Aorta (tissue), 5 donors: Measurements from ENCODE around the gene DCTN3. TPM values are rescaled to one million over a fixed set of nuclear protein-coding genes. Genes with fewer than 3 reads are reported as not detected.
A peak's percentile ranks its signal among the peaks of the same experiment; 100 is the strongest.

Experiments
- ATAC-seq: fragments of 200-7000 bp; cut with Tn5 transposase; one replicate; pipeline ENCODE4 v1.9.1; 2022; ENCODE audit warnings: moderate library complexity; ENCODE audit not compliant: low FRiP score
- DNase-seq, 2 donors: peaks; one replicate each; pipeline ENCODE4 v3.0.0-alpha.2; 2020
- H3K27ac ChIP-seq, 2 donors: one replicate each; pipeline ENCODE4 v1.5.1; 2013; ENCODE audit warnings: low read length in 2 of 2, mild to moderate bottlenecking in 2 of 2, moderate library complexity in 2 of 2, control low read depth in 1 of 2, inconsistent platforms in 1 of 2, low read depth in 1 of 2
- H3K27me3 ChIP-seq, 2 donors: one replicate each; pipeline ENCODE4 v1.6.1; 2013; ENCODE audit warnings: control low read depth in 1 of 2, low read length in 1 of 2, mild to moderate bottlenecking in 1 of 2, moderate library complexity in 1 of 2; ENCODE audit not compliant: insufficient read depth in 2 of 2, control insufficient read depth in 1 of 2
- H3K36me3 ChIP-seq, 2 donors: one replicate each; pipeline ENCODE4 v1.6.1; 2013; ENCODE audit warnings: control low read depth in 1 of 2, low read length in 1 of 2, mild to moderate bottlenecking in 1 of 2; ENCODE audit not compliant: insufficient read depth in 2 of 2, control insufficient read depth in 1 of 2
- H3K4me1 ChIP-seq, 2 donors: one replicate each; pipeline ENCODE4 v1.6.1; 2013; ENCODE audit warnings: low read length in 2 of 2, control low read depth in 1 of 2, mild to moderate bottlenecking in 1 of 2, moderate library complexity in 1 of 2; ENCODE audit not compliant: insufficient read depth in 2 of 2, control insufficient read depth in 1 of 2
- H3K4me3 ChIP-seq, 2 donors: one replicate each; pipeline ENCODE4 v1.5.1; 2013; ENCODE audit warnings: low read length in 2 of 2, control low read depth in 1 of 2, mild to moderate bottlenecking in 1 of 2
- H3K9me3 ChIP-seq: one replicate; pipeline ENCODE4 v1.6.1; 2013; ENCODE audit warnings: mild to moderate bottlenecking, low read length; ENCODE audit not compliant: control insufficient read depth
- WGBS, 2 donors: extraction: QIAGEN DNeasy Blood & Tissue Kit; methylation state at CpG; one replicate each; pipeline ENCODE4 v1.1.7; 2013; 5-methylcytosine and 5-hydroxymethylcytosine counted together
- intact Hi-C, 2 donors: fragments of 100-400 bp; cut with DNase I; formaldehyde crosslinking; loops; one replicate each; pipeline versions ENCODE4 v1.14.2 to v1.15.0; 2022
- polyA plus RNA-seq, 2 donors: library from polyadenylated mRNA; stranded (reverse); fragments of 200-250 nt; gene quantifications; one replicate each; pipeline ENCODE4 v1.2.3, GENCODE V29; 2013
- total RNA-seq, 2 donors: library from RNA; stranded (reverse); fragmentation: NEBNext Ultra II Directional; extraction: Animal tissue kit (Norgen Biotek cat#: 25700); gene quantifications; one replicate each; pipeline ENCODE4 v1.2.1, GENCODE V29; 2021
- donor health status: healthy with polysubstance abuse.
- donor health status: Bipolar disorder and iron deficiency.
- donor health status: DM: no; HTN: no; CAD: no.
- donor health status: DM: no; HTN: no; CAD: no.
- donor health status: DM: yes; HTN: yes; CAD: no.

DCTN3 gene
- total and polyA plus RNA-seq, 4 donors = 56.7 to 111 (median 83.8) TPM

GRCh38 chr9:34568774-34569173, 51.5 kb downstream of the DCTN3 start:
- intact Hi-C loops = no loop called here
- H3K27me3 ChIP-seq = no peaks in the 10 kb centered on the region
- no peak for DNase-seq
- H3K4me3 ChIP-seq = no peak overlapping the region
- no peaks in the 10 kb centered on the region for H3K9me3 ChIP-seq
- H3K4me1 ChIP-seq = no peaks in the 10 kb centered on the region
- no peak overlapping the region for H3K27ac ChIP-seq
- no peak for ATAC-seq
- WGBS, 2 donors = 72 to 79% methylated on average over 12 of the region's 12 CpGs
- H3K36me3 ChIP-seq = no peaks in the 10 kb centered on the region

GRCh38 chr9:34568133-34568532, 52.2 kb downstream of the DCTN3 start:
- intact Hi-C loops = no loop called here
- 88 to 89% methylated on average over 7 of the region's 7 CpGs for WGBS, 2 donors

GRCh38 chr9:34566972-34567371, 53.3 kb downstream of the DCTN3 start:
- ATAC-seq (no peak), DNase-seq (no peak)
- peaks cover 2% of the 10 kb centered on the region for H3K9me3 ChIP-seq
- H3K27me3 ChIP-seq = no peaks in the 10 kb centered on the region
- H3K4me1 ChIP-seq = no peaks in the 10 kb centered on the region
- H3K27ac ChIP-seq = no peak overlapping the region
- H3K4me3 ChIP-seq = no peak overlapping the region
- intact Hi-C loops = no loop called here
- 86 to 91% methylated on average over 6 of the region's 6 CpGs for WGBS, 2 donors
- no peaks in the 10 kb centered on the region for H3K36me3 ChIP-seq

More at GRCh38 chr9:34568133-34568532, 52.2 kb downstream of the DCTN3 start:
- no peak for ATAC-seq
- no peak for DNase-seq
- H3K9me3 ChIP-seq = no peaks in the 10 kb centered on the region
- H3K4me1 ChIP-seq = no peaks in the 10 kb centered on the region
- no peak overlapping the region for H3K27ac ChIP-seq
- no peak overlapping the region for H3K4me3 ChIP-seq
- H3K36me3 ChIP-seq = no peaks in the 10 kb centered on the region
- no peaks in the 10 kb centered on the region for H3K27me3 ChIP-seq

DNA sequence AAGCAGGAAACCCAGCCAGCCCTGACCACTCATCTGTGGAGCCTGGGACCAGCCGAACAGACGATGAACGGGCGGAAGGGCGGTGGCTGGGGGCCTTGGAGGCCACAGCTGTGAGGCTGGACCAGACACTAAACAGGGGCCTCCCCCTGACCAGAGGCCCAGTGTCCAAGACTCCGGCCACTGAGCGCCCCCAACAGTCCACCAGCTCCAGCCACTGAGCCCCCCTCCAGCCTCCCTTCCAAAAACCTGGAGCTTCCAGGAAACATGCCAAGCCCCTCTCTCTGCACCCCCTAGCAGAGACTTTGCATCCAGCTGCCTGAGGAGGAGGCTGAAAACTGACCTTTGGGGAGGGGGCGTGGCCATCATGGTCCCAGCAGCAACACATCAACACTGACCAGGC, 54.0 kb downstream of the DCTN3 start:
- Histone ChIP-seq H3K4me3 (no peak overlapping the region), H3K27ac (no peak overlapping the region), H3K27me3 (no peaks in the 10 kb centered on the region), H3K36me3 (no peaks in the 10 kb centered on the region), H3K4me1 (no peaks in the 10 kb centered on the region), H3K9me3 (peaks cover 2% of the 10 kb centered on the region)
- intact Hi-C loops = no loop called here
- 72 to 74% methylated on average over 8 of the region's 8 CpGs for WGBS, 2 donors
- DNase-seq (peak in 1 of 2 donors; percentile 12), ATAC-seq (no peak)

GRCh38 chr9:34565856-34566255, 54.4 kb downstream of the DCTN3 start:
- WGBS, 2 donors = 70 to 75% methylated on average over 8 of the region's 8 CpGs
- H3K27me3 ChIP-seq = no peaks in the 10 kb centered on the region
- ATAC-seq = no peak
- no peak for DNase-seq
- no peak overlapping the region for H3K27ac ChIP-seq
- intact Hi-C loops = no loop called here
- no peak overlapping the region for H3K4me3 ChIP-seq
- no peaks in the 10 kb centered on the region for H3K36me3 ChIP-seq
- H3K9me3 ChIP-seq = peaks cover 2% of the 10 kb centered on the region
- H3K4me1 ChIP-seq = no peaks in the 10 kb centered on the region

GRCh38 chr9:34564617-34565016, 55.7 kb downstream of the DCTN3 start:
- H3K27ac ChIP-seq = no peak overlapping the region
- no peaks in the 10 kb centered on the region for H3K36me3 ChIP-seq
- 94% methylated on average over 16 of the region's 16 CpGs for WGBS, 2 donors
- no peak overlapping the region for H3K4me3 ChIP-seq
- no peak for ATAC-seq
- peaks cover 2% of the 10 kb centered on the region for H3K9me3 ChIP-seq
- no peaks in the 10 kb centered on the region for H3K4me1 ChIP-seq
- intact Hi-C loops = no loop called here
- no peaks in the 10 kb centered on the region for H3K27me3 ChIP-seq
- peak in 1 of 2 donors; percentile 41 for DNase-seq

Other genes with a start within 250 kb of the DCTN3 start
- gene MYORG, start 243.6 kb downstream of the DCTN3 start, total RNA-seq = 1 to 10 TPM; 6.1 to 9.6 TPM
- gene MYORG, start 243.6 kb downstream of the DCTN3 start, polyA plus RNA-seq = 1 to 10 TPM; 1.6 to 2.1 TPM
- gene FAM219A, start 161.9 kb downstream of the DCTN3 start, total RNA-seq = 10 to 100 TPM; 43.9 to 48.0 TPM
- gene FAM219A, start 161.9 kb downstream of the DCTN3 start, polyA plus RNA-seq = 10 to 100 TPM; 10.1 to 10.6 TPM
- not detected for gene DNAI1, start 161.7 kb downstream of the DCTN3 start, total RNA-seq
- gene DNAI1, start 161.7 kb downstream of the DCTN3 start, polyA plus RNA-seq = not detected
- not detected for gene ENHO, start 97.5 kb downstream of the DCTN3 start, total RNA-seq
- not detected for gene ENHO, start 97.5 kb downstream of the DCTN3 start, polyA plus RNA-seq
- 1 to 10 TPM; 4.2 to 9.9 TPM for gene CNTFR, start 30.8 kb downstream of the DCTN3 start, total RNA-seq
- 1 to 10 TPM in 1 of 2 donors, under 1 TPM in 1; 0.10 to 1.4 TPM for gene CNTFR, start 30.8 kb downstream of the DCTN3 start, polyA plus RNA-seq
- gene RPP25L, start 8.4 kb downstream of the DCTN3 start, total RNA-seq = 1 to 10 TPM; 6.0 to 9.8 TPM
- gene RPP25L, start 8.4 kb downstream of the DCTN3 start, polyA plus RNA-seq = 10 to 100 TPM; 16.2 to 17.3 TPM
- not detected for gene ARID3C, start 8.6 kb upstream of the DCTN3 start, total RNA-seq
- not detected for gene ARID3C, start 8.6 kb upstream of the DCTN3 start, polyA plus RNA-seq
- 10 to 100 TPM; 31.8 to 42.9 TPM for gene SIGMAR1, start 17.3 kb upstream of the DCTN3 start, total RNA-seq
- gene SIGMAR1, start 17.3 kb upstream of the DCTN3 start, polyA plus RNA-seq = 10 to 100 TPM; 26.3 to 48.1 TPM
- 10 to 100 TPM; 27.2 to 50.9 TPM for gene GALT, start 26.2 kb upstream of the DCTN3 start, total RNA-seq
- 10 to 100 TPM; 29.2 to 98.1 TPM for gene GALT, start 26.2 kb upstream of the DCTN3 start, polyA plus RNA-seq
- 10 to 100 TPM; 33.7 to 66.4 TPM for gene IL11RA, start 31.7 kb upstream of the DCTN3 start, total RNA-seq
- gene IL11RA, start 31.7 kb upstream of the DCTN3 start, polyA plus RNA-seq = 10 to 100 TPM; 28.2 to 93.4 TPM
- not detected for gene CCL27, start 42.2 kb upstream of the DCTN3 start, total RNA-seq
- gene CCL27, start 42.2 kb upstream of the DCTN3 start, polyA plus RNA-seq = not detected
- gene CCL19, start 70.8 kb upstream of the DCTN3 start, total RNA-seq = 10 to 100 TPM; 39.7 to 67.5 TPM
- 1 to 10 TPM; 1.9 to 5.5 TPM for gene CCL19, start 70.8 kb upstream of the DCTN3 start, polyA plus RNA-seq
- 10 to 100 TPM; 13.0 to 29.1 TPM for gene CCL21, start 89.6 kb upstream of the DCTN3 start, total RNA-seq
- gene CCL21, start 89.6 kb upstream of the DCTN3 start, polyA plus RNA-seq = 1 to 10 TPM; 1.4 to 2.4 TPM